A549 (cell line): ENCODE measurements around the gene LAMC1. TPM values are rescaled to one million over a fixed set of nuclear protein-coding genes. Genes with fewer than 3 reads are reported as not detected.

ENCODE experiments used
- ATAC-seq, 2 experiments: fragments of 200-7000 bp in 1 of 2; fragments of >200 bp in 1 of 2; cut with Nextera tagmentation in 1 of 2; cut with Tn5 transposase in 1 of 2; 3 replicates each; pipeline versions ENCODE4 v1.8.0 to v1.9.1; 2018 to 2020; ENCODE audit warnings: mild to moderate bottlenecking in 1 of 2, moderate library complexity in 1 of 2
- CTCF ChIA-PET: fragments of 300-600 bp; sonication (Branson Sonifier 250); formaldehyde crosslinking; extraction: SDS; loops from one replicate; lab custom pipeline; 2021; ENCODE audit warnings: antibody characterized with exemption, inconsistent platforms; lab: Yijun Ruan, JAX
- POLR2A ChIA-PET: fragments of 350-600 bp; formaldehyde crosslinking; extraction: SDS; loops from one replicate; lab custom pipeline; 2021; ENCODE audit warnings: antibody characterized with exemption, inconsistent platforms; lab: Yijun Ruan, JAX
- DNase-seq, 2 experiments: peaks; one replicate each; pipeline versions ENCODE4 v3.0.0 to v3.0.0-alpha.2; 2011 to 2016; ENCODE audit warnings: low read depth in 1 of 2, low spot score in 1 of 2
- FAIRE-seq: peaks from 2 replicates; lab custom pipeline; 2011; peaks lifted over from hg19 to GRCh38; lab: Jason Lieb, UNC
- H3K27ac ChIP-seq, 2 experiments: fragments of >200 bp; sonication (Bioruptor Twin); formaldehyde crosslinking; 3 replicates each; pipeline ENCODE4 v1.5.1; 2016 to 2017
- H3K4me1 ChIP-seq: fragments of >200 bp; sonication (Bioruptor Twin); formaldehyde crosslinking; 3 replicates; pipeline ENCODE4 v1.6.1; 2016
- H3K4me2 ChIP-seq: fragments of >200 bp; sonication (Bioruptor Twin); formaldehyde crosslinking; 3 replicates; pipeline ENCODE4 v1.6.1; 2016
- H3K4me3 ChIP-seq: fragments of >200 bp; sonication (Bioruptor Twin); formaldehyde crosslinking; 3 replicates; pipeline ENCODE4 v1.5.1; 2016
- H3K9me3 ChIP-seq: fragments of >200 bp; sonication (Bioruptor Twin); formaldehyde crosslinking; 3 replicates; pipeline ENCODE4 v1.6.1; 2016
- BHLHE40 ChIP-seq: IDR thresholded peaks from 2 replicates; pipeline ENCODE4 v1.6.1; 2012; ENCODE audit warnings: low read depth, low read length, inconsistent platforms
- CHD2 ChIP-seq: fragments of 150-350 bp; IDR thresholded peaks from 2 replicates; pipeline ENCODE4 v1.6.1; 2014; ENCODE audit warnings: low read length; ENCODE audit not compliant: partially characterized antibody
- CTCF ChIP-seq: fragments of >200 bp; sonication (Bioruptor Twin); formaldehyde crosslinking; IDR thresholded peaks from 3 replicates; pipeline ENCODE4 v1.5.1; 2016
- ESRRA ChIP-seq: fragments of 150-350 bp; IDR thresholded peaks from 2 replicates; pipeline ENCODE4 v1.6.1; 2014; ENCODE audit warnings: mild to moderate bottlenecking, low read length, borderline replicate concordance
- FOXS1 ChIP-seq: fragments of 250-450 bp; sonication (Bioruptor Pico); IDR thresholded peaks from 2 replicates; pipeline ENCODE4 v1.5.0; 2020; ENCODE audit warnings: mild to moderate bottlenecking, moderate library complexity
- HMGXB4 ChIP-seq: fragments of 250-450 bp; sonication (Bioruptor Pico); IDR thresholded peaks from 2 replicates; pipeline ENCODE4 v1.5.0; 2021; ENCODE audit warnings: mild to moderate bottlenecking, moderate library complexity, borderline replicate concordance
- HOXA7 ChIP-seq: fragments of 250-450 bp; sonication (Bioruptor Pico); IDR thresholded peaks from 2 replicates; pipeline ENCODE4 v1.5.0; 2020; ENCODE audit warnings: mild to moderate bottlenecking, moderate library complexity
- JUNB ChIP-seq: fragments of >200 bp; sonication (Bioruptor Twin); formaldehyde crosslinking; IDR thresholded peaks from 2 replicates; pipeline ENCODE4 v1.6.1; 2016
- MAFK ChIP-seq: fragments of 450-650 bp; IDR thresholded peaks from 2 replicates; pipeline ENCODE4 v1.6.1; 2014; ENCODE audit not compliant: partially characterized antibody
- NR3C1 ChIP-seq: fragments of >200 bp; sonication (Bioruptor Twin); formaldehyde crosslinking; IDR thresholded peaks from 3 replicates; pipeline ENCODE4 v1.6.1; 2017
- PHF8 ChIP-seq: fragments of 200-600 bp; sonication (generic); IDR thresholded peaks from 2 replicates; pipeline ENCODE4 v1.6.1; 2016; ENCODE audit warnings: low read depth, mild to moderate bottlenecking, antibody characterized with exemption, moderate library complexity, borderline replicate concordance
- POLR2A ChIP-seq: IDR thresholded peaks from 2 replicates; pipeline ENCODE4 v1.6.1; 2012; ENCODE audit warnings: mild to moderate bottlenecking, low read length
- POLR2AphosphoS2 ChIP-seq: conservative IDR thresholded peaks from 2 replicates; pipeline ENCODE4 v1.6.1; 2012; ENCODE audit warnings: low read length, improper control_type of control experiment, inconsistent platforms
- RFX5 ChIP-seq: fragments of 450-650 bp; IDR thresholded peaks from 2 replicates; pipeline ENCODE4 v1.7.1; 2014; ENCODE audit warnings: antibody characterized with exemption, mild to moderate bottlenecking, moderate library complexity
- TP53 ChIP-seq: fragments of 250-450 bp; sonication (Bioruptor Pico); IDR thresholded peaks from 2 replicates; pipeline ENCODE4 v1.5.0; 2021; ENCODE audit warnings: mild to moderate bottlenecking, moderate library complexity
- WGBS: methylation state at CpG from one replicate; pipeline ENCODE4 v1.1.6; 2017; ENCODE audit errors: missing lambda C conversion rate; 5-methylcytosine and 5-hydroxymethylcytosine counted together
- polyA plus RNA-seq, 4 experiments: library from polyadenylated mRNA; depleted of rRNA in 3 of 4; stranded (reverse); fragments of >200 nt; fragmentation: RNase III in 1 of 4; extraction: RNeasy Plus Mini Kit Qiagen cat#74134 plus additional on column Dnase treatment in 1 of 4; gene quantifications; 2 replicates in 3 of 4; 3 replicates in 1 of 4; pipeline ENCODE4 v1.2.3, GENCODE V29; 2011 to 2017

Gene LAMC1
- polyA plus RNA-seq, 2 of the 4 experiments (the other 2 are of a cell fraction): 93.7 to 152 TPM

DNA sequence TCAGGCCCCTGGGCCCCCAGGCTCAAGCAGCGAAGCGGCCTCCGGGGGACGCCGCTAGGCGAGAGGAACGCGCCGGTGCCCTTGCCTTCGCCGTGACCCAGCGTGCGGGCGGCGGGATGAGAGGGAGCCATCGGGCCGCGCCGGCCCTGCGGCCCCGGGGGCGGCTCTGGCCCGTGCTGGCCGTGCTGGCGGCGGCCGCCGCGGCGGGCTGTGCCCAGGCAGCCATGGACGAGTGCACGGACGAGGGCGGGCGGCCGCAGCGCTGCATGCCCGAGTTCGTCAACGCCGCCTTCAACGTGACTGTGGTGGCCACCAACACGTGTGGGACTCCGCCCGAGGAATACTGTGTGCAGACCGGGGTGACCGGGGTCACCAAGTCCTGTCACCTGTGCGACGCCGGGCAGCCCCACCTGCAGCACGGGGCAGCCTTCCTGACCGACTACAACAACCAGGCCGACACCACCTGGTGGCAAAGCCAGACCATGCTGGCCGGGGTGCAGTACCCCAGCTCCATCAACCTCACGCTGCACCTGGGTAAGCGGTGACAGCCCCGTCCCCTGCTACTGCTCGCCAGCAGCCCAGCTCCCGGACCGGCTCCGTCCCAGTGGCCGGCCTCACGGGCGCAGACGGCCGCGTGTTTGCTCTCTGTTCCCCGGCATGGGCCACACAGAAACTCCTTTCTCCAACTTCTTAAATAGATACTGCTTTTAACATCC, 539 bp downstream of the LAMC1 start (continued):
- TF ChIP-seq CTCF: peak; percentile 38
- TF ChIP-seq TP53: no peak
- no peak for TF ChIP-seq MAFK
- TF ChIP-seq POLR2AphosphoS2: no peak
- TF ChIP-seq PHF8: 0 out of 2 replicates have a peak, but pooled peaks have one; percentile 54
- 0 out of 2 replicates have a peak, but pooled peaks have one; percentile 38 for TF ChIP-seq HMGXB4 (CRISPR knock-in tag)
- TF ChIP-seq HOXA7 (CRISPR knock-in tag): no peak
- TF ChIP-seq RFX5: no peak; the same call in 1 of the 2 replicates
- TF ChIP-seq, all 56 proteins: peak for 12

GRCh38 chr1:183024317-183025009, 1.2 kb downstream of the LAMC1 start:
- 3% methylated on average over 14 of the region's 14 CpGs for WGBS
- FAIRE-seq (peak; percentile 39), ATAC-seq (no peak; a peak in 1 of 6 replicates), DNase-seq (no peak)
- H3K4me2 ChIP-seq: peak overlapping the region; percentile 85
- no peak for TF ChIP-seq HMGXB4 (CRISPR knock-in tag)
- no peak for TF ChIP-seq FOXS1 (CRISPR knock-in tag)
- TF ChIP-seq NR3C1: no peak
- no peak for TF ChIP-seq JUNB
- TF ChIP-seq ESRRA: 0 out of 2 replicates have a peak, but pooled peaks have one; percentile 25
- peak; percentile 6 for TF ChIP-seq CHD2
- peaks cover 65% of the 10 kb centered on the region for H3K4me1 ChIP-seq
- H3K9me3 ChIP-seq: no peaks in the 10 kb centered on the region
- peak overlapping the region; percentile 99 to 100 for H3K27ac ChIP-seq
- ChIA-PET POLR2A (interaction anchor here (0.6 to 1.4 kb wide), 5 partner anchors 21 to 156 kb away, joined by 3 to 9 read pairs (median 3); no protein-coding TSS in a partner anchor), CTCF (interaction anchor here (0.6 to 2.3 kb wide), 13 partner anchors 16 to 210 kb away, joined by 3 to 14 read pairs (median 3); no protein-coding TSS in a partner anchor)
- peak overlapping the region; percentile 76 for H3K4me3 ChIP-seq

DNA sequence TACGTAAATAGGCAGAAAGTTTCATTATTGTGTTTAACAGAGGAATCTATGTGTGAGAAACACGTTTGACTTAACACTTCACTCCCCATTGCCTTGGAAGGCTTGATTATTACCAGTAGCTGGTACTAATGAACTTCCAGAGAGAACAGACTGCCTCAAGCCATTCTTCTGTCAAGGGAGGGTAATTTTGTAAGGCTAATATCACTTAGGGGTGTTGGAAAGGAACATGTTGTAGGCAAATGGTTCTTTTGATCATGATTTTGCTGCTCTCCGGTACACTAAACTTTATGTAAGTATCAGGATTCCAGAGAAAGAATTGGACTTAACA, 1.8 kb downstream of the LAMC1 start:
- Histone ChIP-seq H3K9me3 (no peaks in the 10 kb centered on the region), H3K4me2 (peak overlapping the region; percentile 85), H3K27ac (peak overlapping the region; percentile 99 to 100), H3K4me1 (peaks cover 65% of the 10 kb centered on the region), H3K4me3 (peak overlapping the region; percentile 76)
- ChIA-PET POLR2A (interaction anchor here (1.0 to 1.4 kb wide), 2 partner anchors 62 to 155 kb away, joined by 3 to 9 read pairs; no protein-coding TSS in a partner anchor), CTCF (interaction anchor here (0.7 to 2.3 kb wide), 5 partner anchors 22 to 66 kb away, joined by 3 to 14 read pairs (median 3); no protein-coding TSS in a partner anchor)
- ATAC-seq (no peak), DNase-seq (no peak), FAIRE-seq (no peak)
- TF ChIP-seq BHLHE40 (no peak), POLR2A (no peak)
- WGBS: 22% methylated on average over 3 of the region's 3 CpGs
